ENCODE data around the gene FOXK1. TPM values are rescaled to one million over a fixed set of nuclear protein-coding genes. Genes with fewer than 3 reads are reported as not detected.

FOXK1 gene
- total and polyA plus RNA-seq, 2 donors (not counting 1 experiment from before 2014, with no cell fraction given) = 5.2 to 26.9 TPM

GRCh38 chr7:4725014-4725849 is 43.1 kb downstream of the FOXK1 start:
- Histone ChIP-seq H3K4me2 (ENCODE audit: extremely low read depth, insufficient read depth, low read length) (peak overlapping the region; percentile 93), H3K4me3 (replicated peaks in 1 of 4; ENCODE audit: control extremely low read depth in 1 of 4, insufficient read depth in 1 of 4, low read depth in 3 of 4, low read length in 4 of 4) (peak overlapping the region; percentile 27 to 65 (median 42)), H3K9me3 (ENCODE audit: control insufficient read depth, insufficient read depth, low read depth, low read length) (no peaks in the 10 kb centered on the region), H3K79me2 (ENCODE audit: control insufficient read depth, insufficient read depth, low read length) (peaks cover 60% of the 10 kb centered on the region), H2AFZ (ENCODE audit: low read length) (no peak overlapping the region), H3K9ac (ENCODE audit: insufficient read depth, low read length) (peak overlapping the region; percentile 81), H3K36me3 (ENCODE audit: control insufficient read depth, insufficient read depth, low read length) (peaks cover 2% of the 10 kb centered on the region), H3K4me1 (ENCODE audit: control insufficient read depth, extremely low read depth, insufficient read depth, low read length) (peaks cover 8% of the 10 kb centered on the region), H3K27me3 (ENCODE audit: control insufficient read depth, insufficient read depth, low read length) (no peaks in the 10 kb centered on the region), H3K27ac (ENCODE audit: insufficient read depth, low read length) (peak overlapping the region; percentile 91), H4K20me1 (ENCODE audit: control insufficient read depth, extremely low read depth, insufficient read depth, low read length) (no peaks in the 10 kb centered on the region)
- DNase-seq (ENCODE audit: low read depth in 2 of 2) = peak; percentile 95 to 96
- TF ChIP-seq CTCF (conservative IDR thresholded peaks at IDR 0.05 in 1 of 2, IDR thresholded peaks at IDR 0.05 in 1 of 2; ENCODE audit: low read depth in 1 of 2, low read length in 2 of 2) (no peak), EZH2 (IDR thresholded peaks at IDR 0.05; ENCODE audit: low read length, missing control alignments) (no peak)

DNA sequence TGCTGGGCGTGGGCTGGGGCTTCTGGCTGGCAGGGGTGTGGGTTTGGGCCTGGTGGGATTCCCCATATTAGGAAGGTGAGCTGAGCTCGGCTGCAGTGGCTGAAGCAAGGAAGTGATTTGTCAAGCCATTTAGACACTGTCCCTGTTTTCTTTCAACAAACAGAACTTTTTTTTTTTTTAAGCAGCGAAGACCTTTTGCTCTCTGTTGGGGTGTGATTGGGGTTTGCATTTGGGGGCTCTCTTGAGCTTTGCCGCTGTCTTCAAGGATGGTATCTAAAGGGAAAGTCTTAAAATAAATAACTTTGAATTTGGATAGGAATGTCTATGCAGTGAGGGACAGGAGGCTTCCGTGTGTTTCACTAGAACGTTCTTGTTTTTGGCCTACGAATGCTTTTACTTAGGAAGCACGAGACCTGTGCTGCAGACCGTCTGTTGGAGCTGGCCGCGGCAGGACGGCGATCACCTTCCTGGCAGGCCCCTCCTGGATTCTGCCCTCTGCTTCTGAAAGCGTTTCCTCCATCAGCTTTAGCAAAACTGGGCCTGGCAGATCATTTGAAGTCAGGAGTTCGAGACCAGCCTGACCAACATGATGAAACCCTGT is 43.9 kb downstream of the FOXK1 start:
- peak overlapping the region; percentile 93 for H3K4me2 ChIP-seq (ENCODE audit: extremely low read depth, insufficient read depth, low read length)
- TF ChIP-seq CTCF (conservative IDR thresholded peaks at IDR 0.05 in 1 of 2, IDR thresholded peaks at IDR 0.05 in 1 of 2; ENCODE audit: low read depth in 1 of 2, low read length in 2 of 2) (no peak), EZH2 (IDR thresholded peaks at IDR 0.05; ENCODE audit: low read length, missing control alignments) (no peak)
- H3K9ac ChIP-seq (ENCODE audit: insufficient read depth, low read length) = peak overlapping the region; percentile 81
- no peaks in the 10 kb centered on the region for H3K9me3 ChIP-seq (ENCODE audit: control insufficient read depth, insufficient read depth, low read depth, low read length)
- peaks cover 2% of the 10 kb centered on the region for H3K36me3 ChIP-seq (ENCODE audit: control insufficient read depth, insufficient read depth, low read length)
- H3K4me1 ChIP-seq (ENCODE audit: control insufficient read depth, extremely low read depth, insufficient read depth, low read length) = peaks cover 8% of the 10 kb centered on the region
- peaks cover 59% of the 10 kb centered on the region for H3K79me2 ChIP-seq (ENCODE audit: control insufficient read depth, insufficient read depth, low read length)
- peak overlapping the region; percentile 27 to 65 (median 42) for H3K4me3 ChIP-seq (replicated peaks in 1 of 4; ENCODE audit: control extremely low read depth in 1 of 4, insufficient read depth in 1 of 4, low read depth in 3 of 4, low read length in 4 of 4)
- no peak overlapping the region for H2AFZ ChIP-seq (ENCODE audit: low read length)
- peak overlapping the region; percentile 91 for H3K27ac ChIP-seq (ENCODE audit: insufficient read depth, low read length)
- H3K27me3 ChIP-seq (ENCODE audit: control insufficient read depth, insufficient read depth, low read length) = no peaks in the 10 kb centered on the region
- no peak for DNase-seq (ENCODE audit: low read depth in 2 of 2)
- no peaks in the 10 kb centered on the region for H4K20me1 ChIP-seq (ENCODE audit: control insufficient read depth, extremely low read depth, insufficient read depth, low read length)

DNA sequence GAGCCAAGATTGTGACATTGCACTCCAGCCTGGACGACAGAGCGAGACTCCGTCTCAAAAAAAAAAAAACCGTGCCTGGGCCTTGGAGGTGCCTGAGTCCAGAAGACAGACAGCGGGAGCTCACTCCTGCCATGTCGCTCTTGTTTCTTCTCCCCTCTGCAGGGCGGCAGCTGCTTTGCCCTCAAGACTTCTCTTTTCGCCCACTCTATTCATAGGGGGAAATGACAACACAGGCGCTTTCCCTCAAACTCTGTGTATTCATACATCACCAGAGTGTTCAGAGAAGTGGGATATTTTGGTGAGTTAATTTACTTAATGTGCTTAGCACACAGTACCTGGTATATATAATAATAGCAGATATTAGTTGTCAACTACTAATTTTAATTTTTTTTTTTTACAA is 44.5 kb downstream of the FOXK1 start:
- TF ChIP-seq CTCF (conservative IDR thresholded peaks at IDR 0.05 in 1 of 2, IDR thresholded peaks at IDR 0.05 in 1 of 2; ENCODE audit: low read depth in 1 of 2, low read length in 2 of 2) = no peak
- TF ChIP-seq EZH2 (IDR thresholded peaks at IDR 0.05; ENCODE audit: low read length, missing control alignments) = no peak
- no peak for DNase-seq (ENCODE audit: low read depth in 2 of 2)
- no peaks in the 10 kb centered on the region for H4K20me1 ChIP-seq (ENCODE audit: control insufficient read depth, extremely low read depth, insufficient read depth, low read length)

More for the DNA sequence above, 44.5 kb downstream of the FOXK1 start:
- peaks cover 8% of the 10 kb centered on the region for H3K4me1 ChIP-seq (ENCODE audit: control insufficient read depth, extremely low read depth, insufficient read depth, low read length)
- no peak overlapping the region for H3K4me2 ChIP-seq (ENCODE audit: extremely low read depth, insufficient read depth, low read length)
- H3K9me3 ChIP-seq (ENCODE audit: control insufficient read depth, insufficient read depth, low read depth, low read length) = no peaks in the 10 kb centered on the region
- no peak overlapping the region for H3K4me3 ChIP-seq (replicated peaks in 1 of 4; ENCODE audit: control extremely low read depth in 1 of 4, insufficient read depth in 1 of 4, low read depth in 3 of 4, low read length in 4 of 4)
- peaks cover 2% of the 10 kb centered on the region for H3K36me3 ChIP-seq (ENCODE audit: control insufficient read depth, insufficient read depth, low read length)
- no peak overlapping the region for H3K9ac ChIP-seq (ENCODE audit: insufficient read depth, low read length)
- peaks cover 56% of the 10 kb centered on the region for H3K79me2 ChIP-seq (ENCODE audit: control insufficient read depth, insufficient read depth, low read length)
- H2AFZ ChIP-seq (ENCODE audit: low read length) = no peak overlapping the region
- no peak overlapping the region for H3K27ac ChIP-seq (ENCODE audit: insufficient read depth, low read length)
- H3K27me3 ChIP-seq (ENCODE audit: control insufficient read depth, insufficient read depth, low read length) = no peaks in the 10 kb centered on the region

Measured in fibroblast of lung (primary cell).